Right atrium auricular region (tissue), 2 donors: Measurements from ENCODE around the gene TMEM171. TPM values are rescaled to one million over a fixed set of nuclear protein-coding genes. Genes with fewer than 3 reads are reported as not detected.

Experiments used
- total RNA-seq, 2 donors: library from RNA; depleted of rRNA; stranded (reverse); fragments of >200 nt; gene quantifications; one replicate each; pipeline ENCODE4 v1.1.0, GENCODE V29; 2016

The TMEM171 gene
- total RNA-seq, 2 donors from 2014 or later: 0.59 TPM; not detected in 1

Other genes with a start within 250 kb of the TMEM171 start
- 10 to 100 TPM; 10.7 to 12.1 TPM for gene FCHO2, start 164.5 kb upstream of the TMEM171 start, total RNA-seq
- gene TMEM174, start 52.6 kb downstream of the TMEM171 start, total RNA-seq: not detected